Measurements from ENCODE around the gene ZMIZ2.

The ZMIZ2 gene

DNA sequence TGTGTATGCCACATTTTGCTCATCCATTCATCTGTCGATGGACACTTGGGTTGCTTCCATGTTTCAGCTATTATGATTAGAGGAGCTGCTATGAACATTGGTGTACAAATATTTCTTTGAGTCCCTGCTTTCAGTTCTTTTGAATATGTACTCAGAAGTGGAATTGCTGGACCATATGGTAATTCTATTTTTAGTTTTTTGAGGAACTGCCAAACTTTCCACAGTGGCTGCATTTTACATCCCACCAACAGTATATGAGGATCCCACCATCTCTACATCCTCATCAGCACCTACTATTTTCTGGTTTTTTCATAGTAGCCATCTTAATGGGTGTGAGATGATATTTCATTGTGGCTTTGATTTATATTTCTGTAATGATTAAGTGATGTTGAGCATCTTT, 44.7 kb upstream of the ZMIZ2 start:
- no peak overlapping the region for H3K4me2 ChIP-seq (ENCODE audit: low read depth, low read length, poor library complexity, severe bottlenecking)
- H3K9ac ChIP-seq (ENCODE audit: low read length), result no peak overlapping the region
- no peaks in the 10 kb centered on the region for H3K79me2 ChIP-seq (ENCODE audit: insufficient read depth, low read length)
- no peaks in the 10 kb centered on the region for H3K9me2 ChIP-seq (replicated peaks; ENCODE audit: insufficient read depth, low read length)
- H4K20me1 ChIP-seq (ENCODE audit: low read depth, low read length), result no peaks in the 10 kb centered on the region
- no peak for TF ChIP-seq EZH2phosphoT487 (conservative IDR thresholded peaks at IDR 0.05; ENCODE audit: low read length)
- TF ChIP-seq, protein P1, sequence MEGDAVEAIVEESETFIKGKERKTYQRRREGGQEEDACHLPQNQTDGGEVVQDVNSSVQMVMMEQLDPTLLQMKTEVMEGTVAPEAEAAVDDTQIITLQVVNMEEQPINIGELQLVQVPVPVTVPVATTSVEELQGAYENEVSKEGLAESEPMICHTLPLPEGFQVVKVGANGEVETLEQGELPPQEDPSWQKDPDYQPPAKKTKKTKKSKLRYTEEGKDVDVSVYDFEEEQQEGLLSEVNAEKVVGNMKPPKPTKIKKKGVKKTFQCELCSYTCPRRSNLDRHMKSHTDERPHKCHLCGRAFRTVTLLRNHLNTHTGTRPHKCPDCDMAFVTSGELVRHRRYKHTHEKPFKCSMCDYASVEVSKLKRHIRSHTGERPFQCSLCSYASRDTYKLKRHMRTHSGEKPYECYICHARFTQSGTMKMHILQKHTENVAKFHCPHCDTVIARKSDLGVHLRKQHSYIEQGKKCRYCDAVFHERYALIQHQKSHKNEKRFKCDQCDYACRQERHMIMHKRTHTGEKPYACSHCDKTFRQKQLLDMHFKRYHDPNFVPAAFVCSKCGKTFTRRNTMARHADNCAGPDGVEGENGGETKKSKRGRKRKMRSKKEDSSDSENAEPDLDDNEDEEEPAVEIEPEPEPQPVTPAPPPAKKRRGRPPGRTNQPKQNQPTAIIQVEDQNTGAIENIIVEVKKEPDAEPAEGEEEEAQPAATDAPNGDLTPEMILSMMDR (IDR thresholded peaks at IDR 0.05; ENCODE audit: insufficient read depth, low read length, poor library complexity, severe bottlenecking), result no peak
- H3K36me3 ChIP-seq (ENCODE audit: low read length), result no peaks in the 10 kb centered on the region
- no peaks in the 10 kb centered on the region for H3F3A ChIP-seq (ENCODE audit: insufficient read depth)
- H3K27ac ChIP-seq (ENCODE audit: low read depth, low read length), result no peak overlapping the region
- H3K4me3 ChIP-seq (ENCODE audit: insufficient read depth, low read length, poor library complexity, severe bottlenecking), result no peak overlapping the region
- H2AFZ ChIP-seq (ENCODE audit: low read depth, low read length, severe bottlenecking), result no peak overlapping the region
- no peaks in the 10 kb centered on the region for H3K27me3 ChIP-seq (ENCODE audit: low read length)
- no peaks in the 10 kb centered on the region for H3K9me3 ChIP-seq (ENCODE audit: insufficient read depth, low read length)

GRCh38 chr7:44705434-44705833, 43.2 kb upstream of the ZMIZ2 start:
- Histone ChIP-seq H3K9me2 (replicated peaks; ENCODE audit: insufficient read depth, low read length) (no peaks in the 10 kb centered on the region), H3K27me3 (ENCODE audit: low read length) (no peaks in the 10 kb centered on the region), H4K20me1 (ENCODE audit: low read depth, low read length) (no peaks in the 10 kb centered on the region), H3K36me3 (ENCODE audit: low read length) (no peaks in the 10 kb centered on the region), H3K9me3 (ENCODE audit: insufficient read depth, low read length) (no peaks in the 10 kb centered on the region), H2AFZ (ENCODE audit: low read depth, low read length, severe bottlenecking) (no peak overlapping the region), H3K9ac (ENCODE audit: low read length) (no peak overlapping the region), H3K27ac (ENCODE audit: low read depth, low read length) (no peak overlapping the region), H3F3A (ENCODE audit: insufficient read depth) (no peaks in the 10 kb centered on the region), H3K79me2 (ENCODE audit: insufficient read depth, low read length) (no peaks in the 10 kb centered on the region), H3K4me3 (ENCODE audit: insufficient read depth, low read length, poor library complexity, severe bottlenecking) (no peak overlapping the region), H3K4me2 (ENCODE audit: low read depth, low read length, poor library complexity, severe bottlenecking) (no peak overlapping the region)
- no peak for TF ChIP-seq EZH2phosphoT487 (conservative IDR thresholded peaks at IDR 0.05; ENCODE audit: low read length)
- TF ChIP-seq, protein P1 (IDR thresholded peaks at IDR 0.05; ENCODE audit: insufficient read depth, low read length, poor library complexity, severe bottlenecking), result no peak

- Histone ChIP-seq H3K9me3 (ENCODE audit: insufficient read depth, low read length) (no peaks in the 10 kb centered on the region), H3K27ac (ENCODE audit: low read depth, low read length) (no peak overlapping the region), H3K27me3 (ENCODE audit: low read length) (no peaks in the 10 kb centered on the region), H3K4me2 (ENCODE audit: low read depth, low read length, poor library complexity, severe bottlenecking) (no peak overlapping the region), H3F3A (ENCODE audit: insufficient read depth) (no peaks in the 10 kb centered on the region), H4K20me1 (ENCODE audit: low read depth, low read length) (no peaks in the 10 kb centered on the region), H3K4me3 (ENCODE audit: insufficient read depth, low read length, poor library complexity, severe bottlenecking) (no peak overlapping the region), H3K9ac (ENCODE audit: low read length) (no peak overlapping the region), H3K9me2 (replicated peaks; ENCODE audit: insufficient read depth, low read length) (no peaks in the 10 kb centered on the region), H3K79me2 (ENCODE audit: insufficient read depth, low read length) (no peaks in the 10 kb centered on the region), H2AFZ (ENCODE audit: low read depth, low read length, severe bottlenecking) (no peak overlapping the region), H3K36me3 (ENCODE audit: low read length) (no peaks in the 10 kb centered on the region)
- TF ChIP-seq, protein P1 (IDR thresholded peaks at IDR 0.05; ENCODE audit: insufficient read depth, low read length, poor library complexity, severe bottlenecking), result no peak
- no peak for TF ChIP-seq EZH2phosphoT487 (conservative IDR thresholded peaks at IDR 0.05; ENCODE audit: low read length)
Measured at GRCh38 chr7:44706788-44707557, 41.7 kb upstream of the ZMIZ2 start.

Data from SU-DHL-6 (cell line).